ENCODE results near the gene G6PC1. TPM values are rescaled to one million over a fixed set of nuclear protein-coding genes. Genes with fewer than 3 reads are reported as not detected.
"Not testable (repeated sequence)": the region's sequence is repeated elsewhere in the genome, so short reads cannot be mapped to it uniquely, and the experiment has no call there.

The G6PC1 gene
- total RNA-seq, 1 donor from 2014 or later, result 1.5 TPM

- no peaks in the 10 kb centered on the region for H3K4me1 Mint-ChIP-seq (ENCODE audit: unreplicated experiment)
- DNase-seq (ENCODE audit: extremely low spot score, unreplicated experiment), result no peak
- no peak overlapping the region for H3K27ac Mint-ChIP-seq
- H3K27me3 Mint-ChIP-seq, result no peaks in the 10 kb centered on the region
- TF ChIP-seq CTCF (conservative IDR thresholded peaks at IDR 0.05), result no peak
- H3K9me3 Mint-ChIP-seq, result no peaks in the 10 kb centered on the region
- H3K4me3 Mint-ChIP-seq, result no peak overlapping the region
- no peaks in the 10 kb centered on the region for H3K36me3 Mint-ChIP-seq
These were observed 47.0 kb upstream of the G6PC1 start for GRCh38 chr17:42853597-42853967.

GRCh38 chr17:42853968-42854790 is 46.4 kb upstream of the G6PC1 start:
- no peak for TF ChIP-seq CTCF (conservative IDR thresholded peaks at IDR 0.05)
- no peak overlapping the region for H3K4me3 Mint-ChIP-seq
- H3K27ac Mint-ChIP-seq, result no peak overlapping the region
- DNase-seq (ENCODE audit: extremely low spot score, unreplicated experiment), result no peak
- H3K9me3 Mint-ChIP-seq, result no peaks in the 10 kb centered on the region
- no peaks in the 10 kb centered on the region for H3K36me3 Mint-ChIP-seq
- H3K27me3 Mint-ChIP-seq, result no peaks in the 10 kb centered on the region
- H3K4me1 Mint-ChIP-seq (ENCODE audit: unreplicated experiment), result no peaks in the 10 kb centered on the region

GRCh38 chr17:42855048-42855596 is 45.5 kb upstream of the G6PC1 start:
- TF ChIP-seq CTCF (conservative IDR thresholded peaks at IDR 0.05), result no peak
- Mint-ChIP-seq H3K4me3 (no peak overlapping the region), H3K4me1 (ENCODE audit: unreplicated experiment) (no peaks in the 10 kb centered on the region), H3K36me3 (no peaks in the 10 kb centered on the region), H3K27ac (no peak overlapping the region), H3K9me3 (no peaks in the 10 kb centered on the region), H3K27me3 (no peaks in the 10 kb centered on the region)
- no peak for DNase-seq (ENCODE audit: extremely low spot score, unreplicated experiment)

- not testable (repeated sequence) for H3K27me3 Mint-ChIP-seq; H3K27ac Mint-ChIP-seq; H3K36me3 Mint-ChIP-seq; H3K4me3 Mint-ChIP-seq; H3K4me1 Mint-ChIP-seq (ENCODE audit: unreplicated experiment); DNase-seq (ENCODE audit: extremely low spot score, unreplicated experiment); H3K9me3 Mint-ChIP-seq
These were observed 44.5 kb upstream of the G6PC1 start for GRCh38 chr17:42856093-42856492.

GRCh38 chr17:42856516-42856915 is 44.1 kb upstream of the G6PC1 start:
- not testable (repeated sequence) for H3K36me3 Mint-ChIP-seq; H3K4me1 Mint-ChIP-seq (ENCODE audit: unreplicated experiment); DNase-seq (ENCODE audit: extremely low spot score, unreplicated experiment); H3K27ac Mint-ChIP-seq; H3K9me3 Mint-ChIP-seq; H3K27me3 Mint-ChIP-seq; H3K4me3 Mint-ChIP-seq

- H3K36me3 Mint-ChIP-seq, result no peaks in the 10 kb centered on the region
- no peak for DNase-seq (ENCODE audit: extremely low spot score, unreplicated experiment)
- no peaks in the 10 kb centered on the region for H3K4me1 Mint-ChIP-seq (ENCODE audit: unreplicated experiment)
- no peaks in the 10 kb centered on the region for H3K27me3 Mint-ChIP-seq
- no peaks in the 10 kb centered on the region for H3K9me3 Mint-ChIP-seq
- TF ChIP-seq CTCF (conservative IDR thresholded peaks at IDR 0.05), result no peak
- no peak overlapping the region for H3K4me3 Mint-ChIP-seq
- no peak overlapping the region for H3K27ac Mint-ChIP-seq
These were observed 43.2 kb upstream of the G6PC1 start for GRCh38 chr17:42857389-42857788.

Data from type B pancreatic cell (in vitro differentiated cells).